IMR-90 (cell line): ENCODE results near the gene GGA2. TPM values are rescaled to one million over a fixed set of nuclear protein-coding genes. Genes with fewer than 3 reads are reported as not detected.

ENCODE experiments used
- CTCF ChIP-seq: conservative IDR thresholded peaks from 2 replicates; pipeline ENCODE4 v1.5.1; 2012; ENCODE audit warnings: mild to moderate bottlenecking, low read depth, low read length, improper control_type of control experiment
- FOS ChIP-seq: fragments of 150-350 bp; IDR thresholded peaks from 2 replicates; pipeline ENCODE4 v1.6.1; 2016; ENCODE audit warnings: low read depth, low read length
- RCOR1 ChIP-seq: IDR thresholded peaks from 2 replicates; pipeline ENCODE4 v1.6.1; 2012; ENCODE audit warnings: mild to moderate bottlenecking, low read length, improper control_type of control experiment; ENCODE audit not compliant: insufficient replicate concordance
- polyA plus RNA-seq, 3 experiments: library from polyadenylated mRNA; depleted of rRNA; stranded (reverse); fragments of >200 nt; gene quantifications; 2 replicates each; pipeline ENCODE4 v1.2.3, GENCODE V29; 2012; ENCODE audit warnings: low replicate concordance in 1 of 3
- total RNA-seq: library from RNA; depleted of rRNA; stranded (reverse); fragments of >200 nt; gene quantifications from 2 replicates; pipeline ENCODE4 v1.2.3, GENCODE V29; 2012

Gene GGA2
- total and polyA plus RNA-seq, 2 of the 4 experiments (the other 2 are of a cell fraction) = 16.5 to 30.1 TPM

- no peak for TF ChIP-seq RCOR1
- TF ChIP-seq FOS = no peak
- no peak for TF ChIP-seq CTCF
Observed at GRCh38 chr16:23506606-23506994, 3.7 kb downstream of the GGA2 start (continued).
